ENCODE data around the gene ARMC5.

- TF ChIP-seq, protein P1, sequence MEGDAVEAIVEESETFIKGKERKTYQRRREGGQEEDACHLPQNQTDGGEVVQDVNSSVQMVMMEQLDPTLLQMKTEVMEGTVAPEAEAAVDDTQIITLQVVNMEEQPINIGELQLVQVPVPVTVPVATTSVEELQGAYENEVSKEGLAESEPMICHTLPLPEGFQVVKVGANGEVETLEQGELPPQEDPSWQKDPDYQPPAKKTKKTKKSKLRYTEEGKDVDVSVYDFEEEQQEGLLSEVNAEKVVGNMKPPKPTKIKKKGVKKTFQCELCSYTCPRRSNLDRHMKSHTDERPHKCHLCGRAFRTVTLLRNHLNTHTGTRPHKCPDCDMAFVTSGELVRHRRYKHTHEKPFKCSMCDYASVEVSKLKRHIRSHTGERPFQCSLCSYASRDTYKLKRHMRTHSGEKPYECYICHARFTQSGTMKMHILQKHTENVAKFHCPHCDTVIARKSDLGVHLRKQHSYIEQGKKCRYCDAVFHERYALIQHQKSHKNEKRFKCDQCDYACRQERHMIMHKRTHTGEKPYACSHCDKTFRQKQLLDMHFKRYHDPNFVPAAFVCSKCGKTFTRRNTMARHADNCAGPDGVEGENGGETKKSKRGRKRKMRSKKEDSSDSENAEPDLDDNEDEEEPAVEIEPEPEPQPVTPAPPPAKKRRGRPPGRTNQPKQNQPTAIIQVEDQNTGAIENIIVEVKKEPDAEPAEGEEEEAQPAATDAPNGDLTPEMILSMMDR (IDR thresholded peaks at IDR 0.05): no peak
- TF ChIP-seq USF2 (IDR thresholded peaks at IDR 0.05; ENCODE audit: borderline replicate concordance, low read depth, low read length) (no peak), FOXM1 (IDR thresholded peaks at IDR 0.05; ENCODE audit: low read depth) (no peak), SIN3A (IDR thresholded peaks at IDR 0.05; ENCODE audit: borderline replicate concordance, low read depth, low read length) (no peak), RAD21 (IDR thresholded peaks at IDR 0.05; ENCODE audit: low read length) (no peak), JUND (IDR thresholded peaks at IDR 0.05) (no peak)
These were observed 49.5 kb downstream of the ARMC5 start for GRCh38 chr16:31508706-31509195.
